Measurements from ENCODE around the gene NUAK1. TPM values are rescaled to one million over a fixed set of nuclear protein-coding genes. Genes with fewer than 3 reads are reported as not detected.

The NUAK1 gene
- total RNA-seq, 2 experiments from 2014 or later: 0.03 TPM; not detected in 1

DNA sequence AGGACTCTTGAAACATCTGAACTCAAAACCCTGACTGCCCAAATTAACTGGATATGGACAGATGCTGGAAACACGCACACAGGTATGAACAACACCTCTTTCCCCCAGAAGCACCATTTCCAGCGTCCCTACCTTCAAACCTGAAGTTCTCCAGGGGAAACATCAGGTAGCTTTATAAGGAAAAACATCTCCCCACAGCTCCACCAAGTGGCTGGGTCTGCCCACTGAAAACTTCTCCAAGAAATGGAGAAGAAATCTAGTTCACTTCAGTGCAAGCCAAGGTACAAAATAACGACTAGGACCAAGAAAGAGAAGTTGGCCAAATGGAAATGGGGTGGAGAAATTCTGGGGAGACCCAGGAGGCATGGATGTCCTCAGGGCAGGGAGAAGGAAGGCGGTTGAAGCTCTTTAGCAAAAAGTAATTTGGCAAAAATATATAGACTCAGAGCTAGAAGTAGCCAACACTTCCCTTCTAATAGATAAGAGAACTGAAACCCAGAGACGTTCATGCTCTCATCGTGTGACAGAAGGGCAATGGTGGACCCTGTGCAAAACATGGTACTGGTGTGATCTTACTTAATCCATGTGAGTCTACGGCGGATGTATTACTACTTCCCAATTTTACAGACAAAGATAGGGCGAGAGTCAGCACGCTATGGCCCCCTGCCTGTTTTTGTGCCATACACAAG is 10.5 kb upstream of the NUAK1 start:
- POLR2A ChIA-PET: interaction anchor here (0.6 to 1.2 kb wide), 3 partner anchors 25 to 1160 kb away, joined by 3 to 4 read pairs (median 3); no protein-coding TSS in a partner anchor
- no peak overlapping the region for H2AFZ ChIP-seq (ENCODE audit: low read length)
- H3K27ac ChIP-seq (ENCODE audit: low read depth, low read length, poor library complexity, severe bottlenecking): no peak overlapping the region
- no peaks in the 10 kb centered on the region for H3K79me2 ChIP-seq (ENCODE audit: insufficient read depth, low read depth, low read length)
- CTCF ChIA-PET (ENCODE audit: unreplicated experiment): no interaction called here
- no peaks in the 10 kb centered on the region for H3K36me3 ChIP-seq (ENCODE audit: insufficient read depth, low read length)
- no TSS peak for BruUV-seq (replicated peaks)
- no peaks in the 10 kb centered on the region for H3K4me1 ChIP-seq (ENCODE audit: insufficient read depth, low read length, poor library complexity, severe bottlenecking)
- no peaks in the 10 kb centered on the region for H4K20me1 ChIP-seq (ENCODE audit: insufficient read depth, low read length)
- no peak overlapping the region for H3K4me3 ChIP-seq (ENCODE audit: low read depth, low read length, poor library complexity, severe bottlenecking)
- H3K9me2 ChIP-seq (ENCODE audit: insufficient read depth, low read length): no peaks in the 10 kb centered on the region
- peak; percentile 21 for DNase-seq (ENCODE audit: low spot score)
- H3K9me3 ChIP-seq (ENCODE audit: low read length): no peaks in the 10 kb centered on the region
- TF ChIP-seq, protein P1, sequence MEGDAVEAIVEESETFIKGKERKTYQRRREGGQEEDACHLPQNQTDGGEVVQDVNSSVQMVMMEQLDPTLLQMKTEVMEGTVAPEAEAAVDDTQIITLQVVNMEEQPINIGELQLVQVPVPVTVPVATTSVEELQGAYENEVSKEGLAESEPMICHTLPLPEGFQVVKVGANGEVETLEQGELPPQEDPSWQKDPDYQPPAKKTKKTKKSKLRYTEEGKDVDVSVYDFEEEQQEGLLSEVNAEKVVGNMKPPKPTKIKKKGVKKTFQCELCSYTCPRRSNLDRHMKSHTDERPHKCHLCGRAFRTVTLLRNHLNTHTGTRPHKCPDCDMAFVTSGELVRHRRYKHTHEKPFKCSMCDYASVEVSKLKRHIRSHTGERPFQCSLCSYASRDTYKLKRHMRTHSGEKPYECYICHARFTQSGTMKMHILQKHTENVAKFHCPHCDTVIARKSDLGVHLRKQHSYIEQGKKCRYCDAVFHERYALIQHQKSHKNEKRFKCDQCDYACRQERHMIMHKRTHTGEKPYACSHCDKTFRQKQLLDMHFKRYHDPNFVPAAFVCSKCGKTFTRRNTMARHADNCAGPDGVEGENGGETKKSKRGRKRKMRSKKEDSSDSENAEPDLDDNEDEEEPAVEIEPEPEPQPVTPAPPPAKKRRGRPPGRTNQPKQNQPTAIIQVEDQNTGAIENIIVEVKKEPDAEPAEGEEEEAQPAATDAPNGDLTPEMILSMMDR (conservative IDR thresholded peaks at IDR 0.05; ENCODE audit: low read length): peak; percentile 80
- no peak for TF ChIP-seq EZH2phosphoT487 (IDR thresholded peaks at IDR 0.05; ENCODE audit: borderline replicate concordance, low read depth, low read length)
- no peak overlapping the region for H3K4me2 ChIP-seq (ENCODE audit: low read length)
- intact Hi-C loops (cut with micrococcal nuclease; ENCODE audit: unreplicated experiment): no loop called here

DNA sequence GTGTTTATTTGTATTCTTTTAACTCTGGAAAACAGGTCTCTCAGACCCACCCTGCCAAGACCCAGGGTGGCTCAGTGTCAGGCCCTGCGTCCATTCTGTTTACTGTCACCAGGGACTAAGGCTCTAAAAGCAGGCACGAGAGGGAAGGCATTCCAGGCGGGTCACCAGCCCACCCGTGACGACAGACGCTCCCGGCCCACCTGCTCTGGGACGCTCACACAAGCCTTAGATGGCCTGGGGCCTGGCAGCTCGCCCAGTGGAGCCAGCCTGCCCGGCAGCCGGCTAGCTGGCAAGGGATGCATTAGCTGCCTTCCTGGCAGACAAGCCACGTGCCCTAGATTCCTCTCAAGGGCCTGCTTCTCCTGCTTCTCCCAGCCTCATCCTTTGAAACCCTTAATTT is 9.2 kb upstream of the NUAK1 start:
- POLR2A ChIA-PET: no interaction called here
- TF ChIP-seq, protein P1 (conservative IDR thresholded peaks at IDR 0.05; ENCODE audit: low read length): no peak
- TF ChIP-seq EZH2phosphoT487 (IDR thresholded peaks at IDR 0.05; ENCODE audit: borderline replicate concordance, low read depth, low read length): no peak
- Histone ChIP-seq H3K4me3 (ENCODE audit: low read depth, low read length, poor library complexity, severe bottlenecking) (no peak overlapping the region), H3K27ac (ENCODE audit: low read depth, low read length, poor library complexity, severe bottlenecking) (no peak overlapping the region), H4K20me1 (ENCODE audit: insufficient read depth, low read length) (no peaks in the 10 kb centered on the region), H3K4me1 (ENCODE audit: insufficient read depth, low read length, poor library complexity, severe bottlenecking) (no peaks in the 10 kb centered on the region), H3K79me2 (ENCODE audit: insufficient read depth, low read depth, low read length) (no peaks in the 10 kb centered on the region), H2AFZ (ENCODE audit: low read length) (no peak overlapping the region), H3K9me2 (ENCODE audit: insufficient read depth, low read length) (no peaks in the 10 kb centered on the region), H3K9me3 (ENCODE audit: low read length) (no peaks in the 10 kb centered on the region), H3K36me3 (ENCODE audit: insufficient read depth, low read length) (no peaks in the 10 kb centered on the region), H3K4me2 (ENCODE audit: low read length) (no peak overlapping the region)
- intact Hi-C loops (cut with micrococcal nuclease; ENCODE audit: unreplicated experiment): no loop called here
- BruUV-seq (replicated peaks): no TSS peak
- no peak for DNase-seq (ENCODE audit: low spot score)
- CTCF ChIA-PET (ENCODE audit: unreplicated experiment): no interaction called here

DNA sequence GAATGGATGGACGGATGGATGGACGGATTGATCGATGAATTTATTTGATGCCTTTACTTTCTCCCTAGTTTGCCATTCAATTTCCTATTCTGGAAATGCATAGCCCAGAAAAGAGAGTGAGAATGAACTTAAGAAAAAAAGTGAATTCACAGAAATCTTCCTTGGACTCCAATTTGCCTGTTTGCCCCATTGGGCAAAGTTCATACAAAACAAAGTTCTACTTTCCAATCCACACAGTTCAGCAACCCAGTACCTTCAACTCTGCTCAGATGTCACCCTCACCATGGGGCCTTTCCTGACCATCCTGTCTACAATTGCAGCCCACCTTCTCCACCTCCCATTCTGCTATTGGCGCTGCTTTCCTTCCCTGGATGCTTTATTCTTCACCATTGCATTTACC is 8.2 kb upstream of the NUAK1 start:
- Histone ChIP-seq H3K9me2 (ENCODE audit: insufficient read depth, low read length) (no peaks in the 10 kb centered on the region), H3K4me1 (ENCODE audit: insufficient read depth, low read length, poor library complexity, severe bottlenecking) (no peaks in the 10 kb centered on the region), H2AFZ (ENCODE audit: low read length) (no peak overlapping the region), H3K9me3 (ENCODE audit: low read length) (no peaks in the 10 kb centered on the region), H3K36me3 (ENCODE audit: insufficient read depth, low read length) (no peaks in the 10 kb centered on the region), H4K20me1 (ENCODE audit: insufficient read depth, low read length) (no peaks in the 10 kb centered on the region), H3K79me2 (ENCODE audit: insufficient read depth, low read depth, low read length) (no peaks in the 10 kb centered on the region), H3K27ac (ENCODE audit: low read depth, low read length, poor library complexity, severe bottlenecking) (no peak overlapping the region), H3K4me3 (ENCODE audit: low read depth, low read length, poor library complexity, severe bottlenecking) (no peak overlapping the region), H3K4me2 (ENCODE audit: low read length) (no peak overlapping the region)
- ChIA-PET POLR2A (interaction anchor here (1.1 kb wide), 1 partner anchor 10 kb away, joined by 3 read pairs; no protein-coding TSS in a partner anchor), CTCF (ENCODE audit: unreplicated experiment) (no interaction called here)
- intact Hi-C loops (cut with micrococcal nuclease; ENCODE audit: unreplicated experiment): no loop called here
- DNase-seq (ENCODE audit: low spot score): no peak
- TF ChIP-seq EZH2phosphoT487 (IDR thresholded peaks at IDR 0.05; ENCODE audit: borderline replicate concordance, low read depth, low read length): no peak
- TF ChIP-seq, protein P1 (conservative IDR thresholded peaks at IDR 0.05; ENCODE audit: low read length): no peak
- BruUV-seq (replicated peaks): no TSS peak
